HT-29 (cell line): ENCODE measurements around the gene CRTAP. TPM values are rescaled to one million over a fixed set of nuclear protein-coding genes. Genes with fewer than 3 reads are reported as not detected.
A peak's percentile ranks its signal among the peaks of the same experiment; 100 is the strongest.
"Not testable (repeated sequence)": the region's sequence is repeated elsewhere in the genome, so short reads cannot be mapped to it uniquely, and the experiment has no call there.

Source experiments
- DNase-seq: peaks from one replicate; pipeline ENCODE4 v3.0.0-alpha.2; 2015; ENCODE audit warnings: low spot score
- small RNA-seq: library from RNA; depleted of rRNA; stranded (forward); fragments of <200 nt; gene quantifications from one replicate; pipeline ENCODE3, GENCODE V24; 2014
- total RNA-seq: library from RNA; depleted of rRNA; stranded (reverse); fragments of >200 nt; shearing (Covaris generic); gene quantifications from 2 replicates; pipeline ENCODE4 v1.2.3, GENCODE V29; 2014; rRNA removed

CRTAP gene
- total RNA-seq, 1 experiment from 2014 or later = 24.4 TPM

DNA sequence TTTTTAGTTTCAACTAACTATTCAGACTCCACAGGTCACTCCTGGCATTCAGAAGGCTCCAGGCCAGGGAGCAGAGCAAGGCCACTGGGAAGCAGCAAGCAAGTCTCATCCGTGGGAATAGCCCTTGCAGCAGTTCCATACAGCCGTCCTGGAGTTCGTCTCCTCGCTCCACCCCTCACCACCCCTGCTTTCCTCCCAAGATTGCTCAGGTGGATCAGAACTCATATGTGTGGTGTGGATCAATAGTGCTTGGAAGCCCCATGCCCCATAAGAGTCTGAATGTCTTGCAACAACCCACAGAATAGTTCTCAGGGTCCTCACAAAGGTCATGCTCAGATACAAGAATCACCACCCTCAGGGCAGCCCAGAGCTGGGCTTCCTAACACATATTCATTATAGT lies 60.3 kb downstream of the CRTAP start:
- no peak for DNase-seq

DNA sequence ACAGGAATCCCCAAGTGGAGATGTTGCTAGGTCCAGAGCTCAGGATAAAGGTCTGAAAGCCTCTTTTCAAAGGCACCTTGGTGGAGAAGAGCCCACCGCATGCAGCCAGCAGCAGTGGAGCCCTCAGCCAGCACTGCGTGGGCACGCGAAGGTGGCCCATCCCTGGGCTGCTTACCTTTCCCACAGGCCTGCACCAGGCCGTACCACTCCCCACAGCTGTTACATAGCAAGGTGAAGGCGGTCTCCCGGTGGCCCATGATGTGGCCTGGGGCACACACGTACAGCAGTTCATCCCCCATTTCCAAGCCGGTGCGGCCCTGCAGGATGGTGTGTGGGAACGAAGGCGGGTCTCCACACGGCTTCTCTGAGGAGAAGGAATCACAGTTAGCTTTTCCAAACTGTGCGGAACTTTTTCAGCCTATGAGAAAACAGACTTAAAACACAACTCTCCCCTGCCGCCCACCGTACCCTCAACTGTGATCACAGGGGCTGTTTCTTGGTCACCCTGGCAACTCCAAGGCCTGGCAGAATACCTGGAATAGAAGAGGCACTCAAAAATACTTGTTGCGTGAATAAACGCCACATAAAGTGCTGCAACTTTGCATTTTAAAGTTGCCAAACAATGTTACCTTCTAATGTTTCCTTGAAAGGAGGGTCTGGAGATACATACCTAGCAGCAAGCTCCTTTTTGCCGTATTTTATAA lies 61.0 kb downstream of the CRTAP start:
- DNase-seq = no peak

DNA sequence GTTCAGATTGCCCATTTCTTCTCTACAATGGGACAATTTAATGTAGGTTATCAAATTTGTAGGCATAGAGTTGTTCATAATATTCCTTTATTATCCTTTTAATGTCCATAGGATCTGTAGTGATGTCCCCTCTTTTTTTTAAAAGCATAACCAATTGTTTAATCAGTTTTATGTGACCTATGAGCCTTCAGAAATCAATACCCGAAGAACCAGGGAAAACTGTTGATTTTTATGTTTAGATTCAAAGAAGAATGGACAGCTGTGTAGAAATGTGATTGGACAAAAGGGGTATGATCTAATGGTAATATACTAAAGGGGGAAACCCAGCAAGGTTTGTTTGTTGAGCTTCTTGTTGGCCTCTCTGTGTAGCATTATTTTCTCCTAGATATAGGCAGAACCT lies 65.3 kb downstream of the CRTAP start:
- no peak for DNase-seq

DNA sequence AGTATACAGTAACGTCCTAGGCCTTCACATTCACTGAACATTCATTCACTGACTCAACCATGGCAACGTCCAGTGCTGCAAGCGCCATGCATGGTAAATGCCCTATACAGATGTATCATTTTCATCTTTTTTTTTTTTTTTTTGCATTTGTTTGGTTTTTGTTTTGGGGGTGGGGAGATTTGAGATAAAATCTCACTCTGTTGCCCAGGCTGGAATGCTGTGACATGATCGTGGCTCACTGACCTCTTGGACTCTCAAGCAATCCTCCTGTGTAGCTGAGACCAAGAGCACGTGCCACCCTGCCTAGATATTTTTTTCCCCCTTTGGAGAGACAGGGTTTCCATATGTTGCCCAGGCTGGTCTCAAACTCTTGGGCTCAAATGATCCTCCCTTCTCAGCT lies 67.4 kb downstream of the CRTAP start:
- no peak for DNase-seq

DNA sequence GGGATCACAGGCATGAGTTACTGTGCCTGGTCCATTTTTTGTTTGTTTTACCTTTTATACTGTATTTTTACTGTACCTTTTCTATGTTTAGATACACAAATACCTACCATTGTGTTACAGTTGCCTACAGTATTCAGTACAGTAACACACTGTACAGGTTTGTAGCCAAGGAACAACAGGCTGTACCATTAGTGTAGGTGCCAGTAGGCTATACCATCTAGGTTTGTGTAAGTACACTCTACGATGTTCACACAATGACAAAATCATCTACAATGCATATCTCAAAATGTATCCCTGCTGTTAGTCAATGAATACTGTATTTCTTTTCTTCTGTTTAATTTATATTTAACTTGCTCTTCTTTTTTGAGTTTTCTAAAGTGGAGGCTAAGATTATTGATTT lies 67.8 kb downstream of the CRTAP start:
- not testable (repeated sequence) for DNase-seq

DNA sequence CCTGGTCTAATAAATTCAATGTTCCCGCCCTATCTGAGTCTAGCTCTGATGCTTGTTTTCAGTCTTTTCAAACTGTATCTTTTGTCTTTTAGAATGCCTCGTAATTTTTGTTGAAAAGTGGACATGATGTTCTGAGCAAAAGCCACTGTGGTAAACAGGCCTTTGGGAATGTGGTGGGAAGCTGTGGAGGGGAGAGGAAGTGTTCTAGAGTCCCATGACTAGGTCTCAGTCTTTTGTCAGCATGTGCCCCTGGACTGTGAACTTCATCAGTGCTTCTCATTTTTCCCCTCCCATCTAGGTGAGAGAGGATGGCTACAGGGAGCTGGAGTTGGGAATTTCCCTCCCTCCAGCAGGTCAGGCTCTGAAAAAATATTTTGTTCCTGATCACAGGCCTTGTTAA lies 71.0 kb downstream of the CRTAP start:
- DNase-seq = no peak

DNA sequence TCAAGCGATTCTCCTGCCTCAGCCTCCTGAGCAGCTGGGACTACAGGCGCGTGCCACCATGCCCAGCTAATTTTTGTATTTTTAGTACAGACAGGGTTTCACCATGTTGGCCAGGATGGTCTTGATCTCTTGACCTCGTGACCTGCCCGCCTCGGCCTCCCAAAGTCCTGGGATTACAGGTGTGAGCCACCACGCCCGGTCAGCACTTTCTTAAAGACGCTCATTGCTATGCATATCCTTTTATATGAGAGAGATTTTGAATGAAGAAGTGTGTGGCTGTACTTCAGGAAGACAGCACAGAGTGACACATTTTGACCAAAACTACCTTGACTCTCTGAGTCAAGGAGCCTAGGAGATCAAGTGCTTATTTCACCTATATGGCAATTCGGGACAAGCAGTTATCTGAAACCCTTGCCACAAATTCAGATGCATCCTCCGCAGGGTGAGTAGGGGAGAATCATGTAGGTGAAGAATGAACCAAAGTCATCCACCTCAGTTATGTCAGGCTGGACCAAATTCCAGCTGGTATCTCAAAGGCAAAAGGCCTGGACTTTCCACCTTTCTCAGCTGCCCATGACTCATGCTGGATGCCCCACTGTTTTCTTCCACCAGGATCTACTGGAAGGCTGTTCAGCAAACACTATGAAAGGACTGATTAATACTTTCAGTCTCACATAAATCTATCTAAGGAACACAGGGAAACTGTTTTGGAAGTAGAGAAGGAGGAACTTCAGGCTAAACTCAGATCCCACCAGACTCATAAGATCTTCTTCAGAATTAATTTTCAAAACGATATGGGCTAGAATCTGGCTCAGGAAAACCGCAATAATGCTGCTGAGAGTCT lies 72.9 kb downstream of the CRTAP start:
- DNase-seq = peak; percentile 7

DNA sequence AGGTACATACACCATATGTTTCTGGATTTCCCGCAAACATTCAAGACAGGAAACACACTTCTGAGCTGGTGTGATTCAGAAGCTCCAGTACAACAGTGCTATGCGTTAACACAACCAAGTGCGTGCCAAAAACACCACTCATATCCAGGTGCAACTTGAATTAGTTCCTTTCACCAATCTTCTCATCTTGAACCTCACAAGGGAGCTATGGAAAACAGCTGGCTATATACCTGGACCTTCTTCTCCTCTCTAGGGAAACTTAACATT lies 73.5 kb downstream of the CRTAP start:
- DNase-seq = no peak

DNA sequence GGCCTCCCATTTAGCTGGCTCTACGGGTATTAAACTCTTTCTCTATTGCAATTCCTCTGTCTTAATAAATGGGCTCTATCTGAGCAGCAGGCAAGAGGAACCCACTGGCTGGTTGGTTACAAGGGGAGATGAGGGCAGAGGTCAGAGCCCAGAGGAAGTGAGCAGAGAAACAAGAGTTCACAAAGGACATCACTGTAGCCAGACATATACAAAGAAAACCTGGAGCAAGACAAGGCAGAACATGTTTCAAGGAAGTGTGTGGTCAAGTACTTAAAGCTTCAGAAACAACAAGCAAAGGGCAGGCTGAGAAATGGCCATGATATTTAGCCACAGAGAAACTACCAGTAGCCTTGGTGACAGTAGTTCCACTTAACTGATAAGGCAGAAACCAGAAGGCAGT lies 80.5 kb downstream of the CRTAP start:
- no peak for DNase-seq

DNA sequence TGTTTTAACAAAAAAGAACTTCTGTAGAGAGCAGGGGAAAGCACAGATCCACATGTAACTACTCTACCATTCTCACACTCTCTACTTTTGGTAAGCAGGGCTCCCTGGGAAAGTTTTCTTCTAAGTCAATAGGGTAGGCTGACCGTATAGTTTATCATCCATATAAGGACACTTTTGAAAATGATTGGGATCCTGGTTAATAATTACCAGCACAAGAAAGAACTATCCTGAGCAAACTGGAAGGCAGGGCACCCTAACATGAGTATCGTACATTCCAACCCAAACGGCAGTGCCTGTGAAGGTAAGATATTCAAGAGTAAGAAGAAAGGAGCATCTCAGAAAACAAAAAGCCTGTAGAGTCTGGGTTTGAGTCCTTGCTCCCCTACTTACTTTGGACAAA lies 82.7 kb downstream of the CRTAP start:
- DNase-seq = no peak

Small RNA genes lying within 50 kb of the gene (small RNA-seq; reads per million reads assigned to genes)
- gene AC123900.1 (not detected), gene RN7SL296P (not detected), gene SUMO2P10 (not detected)

Other genes starting within 250 kb of the CRTAP start
- gene CCR4, start 162.4 kb upstream of the CRTAP start, total RNA-seq = not detected in 2 replicates
- 30.0 and 31.1 TPM in 2 replicates for gene GLB1, start 16.9 kb upstream of the CRTAP start, total RNA-seq
- 3.1 and 3.8 TPM in 2 replicates for gene TMPPE, start 16.9 kb upstream of the CRTAP start, total RNA-seq
- 0.10 TPM in 1 of 2 replicates, not detected in the other for gene SUSD5, start 104.8 kb downstream of the CRTAP start, total RNA-seq
- not detected in 2 replicates for gene FBXL2, start 163.4 kb downstream of the CRTAP start, total RNA-seq